ENCODE data around the gene TNKS1BP1.
A peak's percentile ranks its signal among the peaks of the same experiment; 100 is the strongest.

Gene TNKS1BP1

GRCh38 chr11:57354699-57355098 is 29.9 kb upstream of the TNKS1BP1 start:
- no peak for TF ChIP-seq CTCF (IDR thresholded peaks at IDR 0.05; ENCODE audit: extremely low read depth, insufficient read depth, missing control alignments)
- in situ Hi-C loops (cut with MboI; ENCODE audit: low pct_unique_long_range_greater_than_20kb, low sequenced_read_pairs, unreplicated experiment): loop anchor here (25.0 kb wide), 2 partner anchors 158 to 283 kb away; partner anchors contain the start of genes SLC43A1 and YPEL4
- no peak for DNase-seq (ENCODE audit: low spot score)

GRCh38 chr11:57353852-57354251 is 29.1 kb upstream of the TNKS1BP1 start:
- DNase-seq (ENCODE audit: low spot score): no peak
- no peak for TF ChIP-seq CTCF (IDR thresholded peaks at IDR 0.05; ENCODE audit: extremely low read depth, insufficient read depth, missing control alignments)
- in situ Hi-C loops (cut with MboI; ENCODE audit: low pct_unique_long_range_greater_than_20kb, low sequenced_read_pairs, unreplicated experiment): loop anchor here (25.0 kb wide), 2 partner anchors 158 to 283 kb away; partner anchors contain the start of genes SLC43A1 and YPEL4

- TF ChIP-seq CTCF (IDR thresholded peaks at IDR 0.05; ENCODE audit: extremely low read depth, insufficient read depth, missing control alignments): no peak
- in situ Hi-C loops (cut with MboI; ENCODE audit: low pct_unique_long_range_greater_than_20kb, low sequenced_read_pairs, unreplicated experiment): loop anchor here (25.0 kb wide), 2 partner anchors 159 to 284 kb away; partner anchors contain the start of genes SLC43A1 and YPEL4
- DNase-seq (ENCODE audit: low spot score): no peak
These were observed 28.7 kb upstream of the TNKS1BP1 start for GRCh38 chr11:57353446-57353845.

GRCh38 chr11:57353036-57353435 is 28.3 kb upstream of the TNKS1BP1 start:
- DNase-seq (ENCODE audit: low spot score): no peak

GRCh38 chr11:57349491-57350274 is 24.9 kb upstream of the TNKS1BP1 start:
- peak; percentile 90 for TF ChIP-seq CTCF (IDR thresholded peaks at IDR 0.05; ENCODE audit: extremely low read depth, insufficient read depth, missing control alignments)
- in situ Hi-C loops (cut with MboI; ENCODE audit: low pct_unique_long_range_greater_than_20kb, low sequenced_read_pairs, unreplicated experiment): loop anchor here (25.0 kb wide), 2 partner anchors 163 to 288 kb away; partner anchors contain the start of genes SLC43A1 and YPEL4
- peak; percentile 73 for DNase-seq (ENCODE audit: low spot score)

More at GRCh38 chr11:57353036-57353435, 28.3 kb upstream of the TNKS1BP1 start:
- TF ChIP-seq CTCF (IDR thresholded peaks at IDR 0.05; ENCODE audit: extremely low read depth, insufficient read depth, missing control alignments): no peak
- in situ Hi-C loops (cut with MboI; ENCODE audit: low pct_unique_long_range_greater_than_20kb, low sequenced_read_pairs, unreplicated experiment): loop anchor here (25.0 kb wide), 2 partner anchors 159 to 284 kb away; partner anchors contain the start of genes SLC43A1 and YPEL4

- DNase-seq (ENCODE audit: low spot score): no peak
- TF ChIP-seq CTCF (IDR thresholded peaks at IDR 0.05; ENCODE audit: extremely low read depth, insufficient read depth, missing control alignments): no peak
- in situ Hi-C loops (cut with MboI; ENCODE audit: low pct_unique_long_range_greater_than_20kb, low sequenced_read_pairs, unreplicated experiment): no loop called here
These were observed 24.0 kb upstream of the TNKS1BP1 start for GRCh38 chr11:57348636-57349313.

Data from GM13977 (cell line).